GM18502 (cell line): Measurements from ENCODE around the gene ETV3.
"Not testable (repeated sequence)": the region's sequence is repeated elsewhere in the genome, so short reads cannot be mapped to it uniquely, and the experiment has no call there.

Experiments used
- ATAC-seq: cut with Tn5 transposase; IDR thresholded peaks from one replicate; pipeline ENCODE4 v1.9.1; 2021; ENCODE audit warnings: mild to moderate bottlenecking; ENCODE audit not compliant: unreplicated experiment, poor library complexity

ETV3 gene

GRCh38 chr1:157138220-157139051 is at the start of gene ETV3:
Gene ETV3 (minus strand): TSS chr1:157138395. CDS start chr1:157136352, 2,043 bp downstream.
- peak; percentile 91 for ATAC-seq

GRCh38 chr1:157186281-157186992 is 48.2 kb upstream of the ETV3 start:
- ATAC-seq = no peak

GRCh38 chr1:157183870-157184269 is 45.7 kb upstream of the ETV3 start:
- ATAC-seq = no peak

DNA sequence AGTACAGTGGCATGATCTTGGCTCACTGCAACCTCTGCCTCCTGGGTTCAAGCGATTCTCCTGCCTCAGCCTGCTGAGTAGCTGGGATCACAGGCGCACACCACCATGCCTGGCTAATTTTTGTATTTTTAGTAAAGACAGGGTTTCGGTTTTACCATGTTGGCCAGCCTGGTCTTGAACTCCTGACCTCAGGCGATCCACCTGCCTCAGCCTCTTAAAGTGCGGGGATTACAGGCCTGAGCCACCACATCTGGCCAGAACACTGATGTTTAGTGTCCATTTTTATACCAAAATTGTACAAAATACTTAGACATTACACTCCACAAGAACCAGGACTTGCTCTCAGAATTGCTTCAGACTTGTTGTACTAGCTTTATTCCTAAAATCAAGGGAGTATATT is 44.2 kb upstream of the ETV3 start:
- not testable (repeated sequence) for ATAC-seq

DNA sequence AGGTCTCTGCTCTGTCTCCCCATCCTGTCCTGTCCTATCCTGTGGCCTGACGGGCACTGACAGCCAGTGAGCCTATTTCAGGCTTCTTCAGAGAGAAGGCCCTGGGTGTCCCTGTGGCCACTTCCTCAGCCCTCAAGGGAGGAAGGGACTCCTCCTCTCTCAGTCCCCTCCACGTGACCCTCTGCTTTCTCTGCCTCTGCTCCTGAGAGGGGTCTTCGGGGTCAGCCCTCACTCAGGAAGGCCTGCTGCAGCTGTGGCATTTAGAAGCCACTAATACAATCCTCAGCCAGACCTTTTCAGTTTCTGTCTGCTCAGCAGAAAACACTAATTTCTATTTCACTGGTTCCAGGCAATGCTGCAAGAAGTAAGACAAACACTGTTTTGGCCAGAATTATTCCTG is 43.6 kb upstream of the ETV3 start:
- no peak for ATAC-seq

GRCh38 chr1:157181258-157181657 is 43.1 kb upstream of the ETV3 start:
- ATAC-seq = no peak

DNA sequence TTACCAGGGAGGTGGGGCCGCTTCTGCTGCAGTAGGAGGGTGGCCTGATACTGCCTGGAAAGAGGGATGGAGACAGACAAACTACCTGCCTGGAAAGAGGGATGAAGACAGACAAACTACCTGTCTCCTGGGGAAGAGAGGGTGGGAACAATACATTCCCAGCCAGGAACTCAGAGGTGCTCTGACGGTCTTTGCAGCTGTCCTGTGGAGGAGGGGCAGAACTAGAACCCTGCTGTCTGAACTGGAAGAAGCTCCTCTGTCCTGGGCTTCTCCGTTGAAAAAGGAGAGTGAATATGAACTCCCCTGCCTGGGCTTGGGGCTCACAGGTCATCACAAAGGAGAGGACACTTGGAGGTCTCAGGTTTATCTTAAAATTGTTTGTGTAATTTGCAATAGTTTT is 40.3 kb upstream of the ETV3 start:
- ATAC-seq = no peak

- ATAC-seq = no peak
Observed at GRCh38 chr1:157177733-157178394, 39.7 kb upstream of the ETV3 start.

- no peak for ATAC-seq
Observed at GRCh38 chr1:157176591-157177121, 38.5 kb upstream of the ETV3 start.

DNA sequence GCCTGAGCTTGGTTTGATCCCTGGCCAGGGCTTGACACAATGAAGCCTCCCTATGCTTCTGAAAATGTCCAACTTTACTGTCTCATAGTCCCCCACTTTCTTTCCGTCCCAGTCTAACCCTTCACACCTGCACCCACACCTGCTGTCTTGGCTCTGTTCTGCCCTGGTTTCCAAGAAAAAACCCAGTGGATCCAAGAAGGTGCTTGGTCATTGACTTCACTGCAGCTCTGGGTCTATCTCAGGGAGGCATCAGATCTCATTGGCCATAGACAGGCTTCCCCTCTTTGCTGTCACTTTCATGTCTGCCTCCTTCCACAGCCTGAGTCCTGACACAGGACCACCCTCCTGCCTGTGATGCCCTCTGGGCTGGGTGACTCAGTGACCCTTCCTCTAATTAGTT is 37.8 kb upstream of the ETV3 start:
- ATAC-seq = no peak

DNA sequence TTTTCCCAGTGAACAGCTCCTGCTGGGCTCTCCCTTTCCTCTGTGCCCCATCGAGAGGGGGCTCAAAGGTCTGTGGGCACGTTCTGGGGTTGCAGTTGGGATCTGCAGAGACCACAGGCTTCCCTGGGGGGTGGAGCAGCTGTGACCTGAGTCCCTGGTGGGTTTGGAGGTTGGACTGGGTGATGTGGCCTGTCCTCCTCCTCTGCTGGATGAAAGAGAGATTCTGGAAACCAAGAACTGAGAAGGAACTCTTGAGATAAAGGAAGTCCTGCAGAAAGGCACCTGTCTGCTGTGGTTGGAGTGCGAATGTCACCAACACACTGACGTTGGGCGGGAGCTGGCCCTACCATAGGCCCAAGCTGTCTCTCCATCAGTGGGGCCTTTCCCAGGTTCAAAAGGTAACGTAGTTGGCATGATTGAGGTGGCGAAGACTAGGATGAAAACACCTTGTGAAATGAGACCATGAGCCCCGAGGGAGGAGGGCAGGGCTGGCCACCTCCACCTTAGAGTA is 35.8 kb upstream of the ETV3 start:
- no peak for ATAC-seq

DNA sequence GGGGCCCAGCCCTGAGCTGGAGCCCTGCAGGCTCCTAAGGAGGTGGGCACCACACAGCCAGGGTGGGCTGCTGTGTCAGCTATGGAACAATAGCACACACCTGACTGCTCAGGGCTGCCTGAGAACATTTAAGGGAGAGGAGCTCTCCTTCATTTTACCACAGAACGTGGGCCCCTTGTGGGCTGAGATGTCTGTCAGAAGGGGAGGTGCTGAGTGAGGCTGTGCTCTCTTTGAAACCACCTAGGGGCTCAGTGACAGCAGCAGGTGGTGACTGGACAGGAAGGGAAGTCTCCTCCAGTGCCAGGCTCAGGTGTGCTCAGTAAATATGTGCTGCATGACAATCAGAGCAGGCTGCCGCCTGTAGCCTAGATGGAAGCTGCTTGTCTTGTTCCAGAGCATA is 35.0 kb upstream of the ETV3 start:
- not testable (repeated sequence) for ATAC-seq

DNA sequence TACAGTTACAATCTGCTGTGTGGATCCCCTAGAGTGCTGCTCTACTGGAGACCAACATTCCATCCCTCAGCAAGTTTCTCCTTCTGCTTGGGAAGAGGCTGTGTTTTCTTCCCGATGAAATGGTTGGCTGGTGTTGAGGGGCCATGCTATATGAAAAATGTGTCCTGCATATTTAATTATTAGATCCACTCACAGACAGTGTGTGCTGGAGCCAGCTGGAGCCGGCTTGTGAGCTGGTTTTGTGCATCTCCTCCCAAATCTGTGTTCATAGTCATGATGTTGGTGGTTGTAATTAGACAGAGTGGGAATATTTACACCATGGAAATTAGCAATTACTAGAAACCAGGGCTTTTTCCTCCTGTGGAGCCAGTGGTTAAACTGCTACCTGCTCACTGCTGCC is 34.4 kb upstream of the ETV3 start:
- ATAC-seq = not testable (repeated sequence)

- not testable (repeated sequence) for ATAC-seq
Observed at GRCh38 chr1:157171903-157172503, 33.8 kb upstream of the ETV3 start.

DNA sequence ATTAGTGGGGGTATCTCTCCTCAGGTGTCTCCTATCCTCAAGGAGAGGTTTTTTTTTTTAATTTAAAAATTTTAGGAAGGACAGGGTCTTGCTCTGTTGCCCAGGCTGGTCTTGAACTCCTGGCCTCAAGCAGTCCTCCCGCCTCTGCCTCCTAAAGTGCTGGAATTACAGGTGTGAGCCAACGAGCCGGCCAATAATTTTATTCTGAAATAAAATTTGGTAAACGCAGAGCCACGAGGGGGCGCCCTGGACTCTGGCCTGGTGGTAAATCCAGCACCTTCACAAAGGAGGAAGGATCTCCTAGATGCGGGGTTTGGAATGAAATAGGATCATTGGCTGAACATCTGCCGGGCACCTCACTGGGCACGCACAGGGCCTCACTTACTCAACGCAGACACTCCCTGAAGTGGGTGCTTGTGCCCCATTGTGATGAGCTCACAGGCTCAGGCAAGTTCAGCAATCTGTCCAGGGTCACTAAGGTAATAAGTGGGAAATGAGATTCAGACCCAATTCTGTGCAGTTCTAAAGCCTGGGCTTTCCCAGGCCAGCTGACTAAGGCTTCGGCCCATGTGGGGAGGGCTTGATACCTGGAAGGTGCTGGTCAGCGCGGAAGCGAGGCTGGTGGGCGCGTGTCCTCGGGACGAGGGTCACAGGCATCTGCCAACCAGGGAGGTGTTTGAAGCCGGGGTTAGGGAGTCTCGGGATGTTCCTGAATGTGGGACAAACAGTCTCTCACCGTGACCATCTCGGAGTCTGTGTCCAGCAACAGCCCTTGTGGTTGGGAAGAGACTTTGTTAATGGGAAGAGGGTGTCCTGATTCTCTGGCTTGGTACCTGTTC is 32.7 kb upstream of the ETV3 start:
- no peak for ATAC-seq

DNA sequence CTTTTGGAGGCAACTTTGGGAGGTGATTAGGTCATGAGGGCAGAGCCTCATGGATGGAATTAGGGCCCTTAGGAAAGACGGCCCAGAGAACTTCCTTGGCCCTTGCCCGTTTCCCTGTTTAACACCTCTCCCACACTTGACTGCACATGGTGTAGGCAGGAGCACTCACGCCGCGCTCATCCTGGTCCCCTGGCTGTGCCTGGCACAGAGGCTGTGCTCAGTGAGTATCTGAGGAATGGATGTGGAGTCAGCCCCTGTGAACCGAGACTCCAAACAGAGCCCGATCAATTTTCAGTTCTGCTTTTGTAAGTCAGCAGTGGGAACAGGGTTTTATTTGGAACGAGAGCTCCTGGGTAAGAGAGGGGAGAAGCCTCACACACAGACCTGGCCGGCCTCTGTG is 29.8 kb upstream of the ETV3 start:
- peak; percentile 52 for ATAC-seq

- ATAC-seq = no peak
Observed at GRCh38 chr1:157167437-157167836, 29.2 kb upstream of the ETV3 start.

DNA sequence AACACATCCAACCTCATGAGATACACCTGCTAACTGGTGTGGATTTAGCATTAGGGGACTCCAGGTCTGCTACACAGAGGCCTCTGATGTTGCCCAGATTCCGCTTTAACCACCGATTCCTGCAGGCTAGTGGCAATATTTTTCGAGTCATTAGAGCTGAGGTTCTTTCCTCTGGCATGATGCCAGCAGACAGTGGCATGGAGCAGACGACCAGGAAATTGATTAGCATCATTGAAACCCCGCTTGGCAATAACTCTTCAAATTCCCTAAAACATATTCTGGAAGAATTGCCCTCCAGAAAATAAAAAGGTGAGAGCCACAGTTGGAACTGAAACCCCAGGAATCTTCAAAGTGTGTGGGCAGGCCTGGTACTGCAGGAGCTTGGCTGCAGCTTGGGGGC is 28.4 kb upstream of the ETV3 start:
- ATAC-seq = no peak
